Heart right ventricle (tissue), 16 donors: Measurements from ENCODE around the gene CERS6. TPM values are rescaled to one million over a fixed set of nuclear protein-coding genes. Genes with fewer than 3 reads are reported as not detected.

Source experiments
- ATAC-seq, 8 donors: fragments of 200-7000 bp; cut with Tn5 transposase; one replicate each; pipeline ENCODE4 v1.9.1; 2020; ENCODE audit warnings: mild to moderate bottlenecking in 8 of 8, moderate library complexity in 8 of 8, moderate number of reproducible peaks in 1 of 8
- DNase-seq, 2 donors: peaks; one replicate each; pipeline ENCODE4 v3.0.0-alpha.2; 2020
- H3K27ac ChIP-seq, 10 donors: fragments of 200-600 bp; sonication (generic) in 2 of 10; one replicate each; pipeline versions ENCODE4 v1.5.0 to v1.8.0; 2020 to 2022; ENCODE audit warnings: mild to moderate bottlenecking in 3 of 10
- H3K27me3 ChIP-seq, 7 donors: fragments of 200-600 bp; one replicate each; pipeline ENCODE4 v1.8.0; 2021 to 2022; ENCODE audit warnings: mild to moderate bottlenecking in 2 of 7
- H3K36me3 ChIP-seq, 9 donors: fragments of 200-600 bp; sonication (generic) in 1 of 9; one replicate each; pipeline versions ENCODE4 v1.5.0 to v1.8.0; 2020 to 2022; ENCODE audit warnings: mild to moderate bottlenecking in 2 of 9
- H3K4me1 ChIP-seq, 9 donors: fragments of 200-600 bp; sonication (generic) in 1 of 9; one replicate each; pipeline versions ENCODE4 v1.5.0 to v1.8.0; 2020 to 2022; ENCODE audit warnings: mild to moderate bottlenecking in 4 of 9
- H3K4me3 ChIP-seq, 10 donors: fragments of 200-600 bp; sonication (generic) in 2 of 10; one replicate each; pipeline versions ENCODE4 v1.5.0 to v1.8.0; 2020 to 2022; ENCODE audit warnings: mild to moderate bottlenecking in 7 of 10, moderate library complexity in 2 of 10
- H3K9me3 ChIP-seq, 11 donors: fragments of 200-600 bp in 10 of 11; sonication (generic) in 2 of 11; one replicate each; pipeline versions ENCODE4 v1.5.0 to v1.8.0; 2013 to 2022; ENCODE audit warnings: mild to moderate bottlenecking in 2 of 11, control low read depth in 1 of 11, moderate library complexity in 1 of 11
- CTCF ChIP-seq, 9 donors: fragments of 200-600 bp; sonication (generic) in 2 of 9; IDR thresholded peaks; one replicate each; pipeline versions ENCODE4 v1.5.0 to v1.8.0; 2021 to 2022; ENCODE audit warnings: antibody characterized with exemption in 9 of 9, mild to moderate bottlenecking in 5 of 9, moderate library complexity in 1 of 9
- WGBS, 2 donors: extraction: QIAGEN DNeasy Blood & Tissue Kit; methylation state at CpG; one replicate each; pipeline ENCODE4 v1.1.7; 2013; ENCODE audit warnings: inconsistent platforms in 1 of 2; 5-methylcytosine and 5-hydroxymethylcytosine counted together
- intact Hi-C, 10 donors: fragments of 100-400 bp; cut with DNase I; formaldehyde crosslinking; loops; one replicate each; pipeline versions ENCODE4 v1.11.1 to v1.14.2; 2022
- polyA plus RNA-seq, 2 donors: library from polyadenylated mRNA; stranded (reverse); fragments of 200-250 nt; gene quantifications; one replicate each; pipeline ENCODE4 v1.2.3, GENCODE V29; 2013
- total RNA-seq, 10 donors: library from RNA; stranded (reverse); fragmentation: NEBNext Ultra II Directional in 3 of 10; extraction: Animal tissue kit (Norgen Biotek cat#: 25700) in 3 of 10; gene quantifications; one replicate each; pipeline versions ENCODE4 v1.2.1 to v1.2.4, GENCODE V29; 2021 to 2023
- donor health status: Arrhythmogenic right ventricular cardiomyopathy.
- donor health status: ischemic (EF 13 %, LVEDD 7.1; RV severe dilation, severe dysfunction).
- donor health status: healthy with polysubstance abuse.
- donor health status: DM: no; HTN: yes; CAD: no.
- donor health status: DM: no; HTN: no; CAD: no.
- donor health status: ischemic (EF 25% LVEDD 6.9; RV normal size, moderate dysfunction).
- donor health status: ischemic (EF 25% LVEDD 5.7; RV mildly dilated, moderate dysfunction).
- donor health status: healthy.
- donor health status: DM: yes; HTN: yes; CAD: no.
- donor health status: Ischemic cardiomyopathy.
- donor health status: ischemic (EF 35%, LVEDD 5.7; RV mildly dilated, moderate dysfunction).
- donor health status: nonischemic (EF 11% LVEDD 7.7; RV severe dilation, severe dysfunction).
- donor health status: DM: yes; HTN: yes; CAD: no.
- donor health status: PGD.
- donor health status: ischemic (EF 29% LVEDD 5.4; RV normal size, mild dysfunction).
- donor health status: nonischemic (EF 23%, LVEDD 6.1; RV moderate dilation, normal function).

The CERS6 gene
- total and polyA plus RNA-seq, 12 donors = 20.5 to 76.3 (median 56.1) TPM

- no peaks in the 10 kb centered on the region for H3K9me3 ChIP-seq
- no peaks in the 10 kb centered on the region for H3K36me3 ChIP-seq
- no peak overlapping the region for H3K4me3 ChIP-seq
- DNase-seq (no peak), ATAC-seq (no peak)
- H3K27ac ChIP-seq = no peak overlapping the region
- intact Hi-C loops = no loop called here
- no peaks in the 10 kb centered on the region for H3K4me1 ChIP-seq
- 28 to 40% methylated on average over 2 of the region's 2 CpGs for WGBS, 2 donors
- no peak for TF ChIP-seq CTCF (IDR thresholded peaks at IDR 0.05)
- H3K27me3 ChIP-seq = no peaks in the 10 kb centered on the region
Observed at GRCh38 chr2:168424112-168424951, 31.7 kb upstream of the CERS6 start.

GRCh38 chr2:168424971-168425370 is 31.1 kb upstream of the CERS6 start:
- ATAC-seq = no peak
- 74 to 86% methylated on average over 3 of the region's 3 CpGs for WGBS, 2 donors
- Histone ChIP-seq H3K36me3 (no peaks in the 10 kb centered on the region), H3K27ac (no peak overlapping the region), H3K4me3 (no peak overlapping the region), H3K9me3 (no peaks in the 10 kb centered on the region), H3K4me1 (no peaks in the 10 kb centered on the region), H3K27me3 (no peaks in the 10 kb centered on the region)
- no peak for DNase-seq
- intact Hi-C loops = no loop called here
- no peak for TF ChIP-seq CTCF (IDR thresholded peaks at IDR 0.05)

GRCh38 chr2:168426861-168427260 is 29.2 kb upstream of the CERS6 start:
- Histone ChIP-seq H3K36me3 (no peaks in the 10 kb centered on the region), H3K27ac (no peak overlapping the region), H3K4me3 (no peak overlapping the region), H3K27me3 (no peaks in the 10 kb centered on the region), H3K9me3 (no peaks in the 10 kb centered on the region), H3K4me1 (no peaks in the 10 kb centered on the region)
- WGBS, 2 donors = 96 to 97% methylated on average over 2 of the region's 2 CpGs
- TF ChIP-seq CTCF (IDR thresholded peaks at IDR 0.05) = no peak
- intact Hi-C loops = no loop called here
- DNase-seq = no peak
- ATAC-seq = no peak

GRCh38 chr2:168427451-168427850 is 28.6 kb upstream of the CERS6 start:
- TF ChIP-seq CTCF (IDR thresholded peaks at IDR 0.05) = no peak
- Histone ChIP-seq H3K4me3 (no peak overlapping the region), H3K9me3 (no peaks in the 10 kb centered on the region), H3K27me3 (no peaks in the 10 kb centered on the region), H3K4me1 (no peaks in the 10 kb centered on the region), H3K27ac (no peak overlapping the region), H3K36me3 (no peaks in the 10 kb centered on the region)
- no peak for DNase-seq
- intact Hi-C loops = no loop called here
- no peak for ATAC-seq
- 52 to 57% methylated on average over 3 of the region's 3 CpGs for whole genome bisulfite sequencing, 2 donors
